ENCODE data around the gene CDC42SE1. TPM values are rescaled to one million over a fixed set of nuclear protein-coding genes. Genes with fewer than 3 reads are reported as not detected.

Gene CDC42SE1
- total RNA-seq, 1 donor from 2014 or later: 115 TPM

- Mint-ChIP-seq H3K27me3 (ENCODE audit: low read depth) (no peaks in the 10 kb centered on the region), H3K4me3 (peak overlapping the region; percentile 98), H3K4me1 (peaks cover 57% of the 10 kb centered on the region), H3K9me3 (no peaks in the 10 kb centered on the region), H3K27ac (ENCODE audit: unreplicated experiment) (peak overlapping the region; percentile 95), H3K36me3 (ENCODE audit: low read depth) (peaks cover 20% of the 10 kb centered on the region)
- no peak for DNase-seq (ENCODE audit: low read depth, low spot score)
- TF ChIP-seq CTCF (conservative IDR thresholded peaks at IDR 0.05): no peak
Measured at GRCh38 chr1:151058692-151059091, 730 bp downstream of the CDC42SE1 start.

GRCh38 chr1:151056149-151056548 is 3.3 kb downstream of the CDC42SE1 start:
- peak overlapping the region; percentile 98 for H3K4me3 Mint-ChIP-seq
- H3K27ac Mint-ChIP-seq (ENCODE audit: unreplicated experiment): peak overlapping the region; percentile 13
- H3K27me3 Mint-ChIP-seq (ENCODE audit: low read depth): no peaks in the 10 kb centered on the region
- no peak for DNase-seq (ENCODE audit: low read depth, low spot score)
- H3K4me1 Mint-ChIP-seq: peaks cover 39% of the 10 kb centered on the region
- peaks cover 17% of the 10 kb centered on the region for H3K36me3 Mint-ChIP-seq (ENCODE audit: low read depth)
- no peaks in the 10 kb centered on the region for H3K9me3 Mint-ChIP-seq
- no peak for TF ChIP-seq CTCF (conservative IDR thresholded peaks at IDR 0.05)

GRCh38 chr1:151055581-151055980 is 3.8 kb downstream of the CDC42SE1 start:
- H3K27me3 Mint-ChIP-seq (ENCODE audit: low read depth): no peaks in the 10 kb centered on the region
- peak overlapping the region; percentile 22 for H3K27ac Mint-ChIP-seq (ENCODE audit: unreplicated experiment)
- peaks cover 41% of the 10 kb centered on the region for H3K4me1 Mint-ChIP-seq
- peaks cover 17% of the 10 kb centered on the region for H3K36me3 Mint-ChIP-seq (ENCODE audit: low read depth)
- peak overlapping the region; percentile 98 for H3K4me3 Mint-ChIP-seq
- TF ChIP-seq CTCF (conservative IDR thresholded peaks at IDR 0.05): no peak
- H3K9me3 Mint-ChIP-seq: no peaks in the 10 kb centered on the region
- DNase-seq (ENCODE audit: low read depth, low spot score): no peak

GRCh38 chr1:151054971-151055547 is 4.4 kb downstream of the CDC42SE1 start:
- Mint-ChIP-seq H3K4me1 (peaks cover 42% of the 10 kb centered on the region), H3K4me3 (peak overlapping the region; percentile 9), H3K27me3 (ENCODE audit: low read depth) (no peaks in the 10 kb centered on the region), H3K9me3 (no peaks in the 10 kb centered on the region), H3K36me3 (ENCODE audit: low read depth) (peaks cover 17% of the 10 kb centered on the region), H3K27ac (ENCODE audit: unreplicated experiment) (peak overlapping the region; percentile 22)
- TF ChIP-seq CTCF (conservative IDR thresholded peaks at IDR 0.05): no peak
- DNase-seq (ENCODE audit: low read depth, low spot score): no peak

GRCh38 chr1:151051356-151052009 is 7.9 kb downstream of the CDC42SE1 start:
- peaks cover 38% of the 10 kb centered on the region for H3K4me1 Mint-ChIP-seq
- H3K27me3 Mint-ChIP-seq (ENCODE audit: low read depth): no peaks in the 10 kb centered on the region
- peaks cover 10% of the 10 kb centered on the region for H3K36me3 Mint-ChIP-seq (ENCODE audit: low read depth)
- peak overlapping the region; percentile 67 for H3K4me3 Mint-ChIP-seq
- DNase-seq (ENCODE audit: low read depth, low spot score): no peak
- no peaks in the 10 kb centered on the region for H3K9me3 Mint-ChIP-seq
- TF ChIP-seq CTCF (conservative IDR thresholded peaks at IDR 0.05): no peak
- H3K27ac Mint-ChIP-seq (ENCODE audit: unreplicated experiment): no peak overlapping the region
